Activated T-cell treated with anti-CD3 and anti-CD28 coated beads, Interleukin-2, amount 50 U/mL, for 72 hours (primary cell): ENCODE results near the gene SMIM5. TPM values are rescaled to one million over a fixed set of nuclear protein-coding genes. Genes with fewer than 3 reads are reported as not detected.
"Not testable (repeated sequence)": the region's sequence is repeated elsewhere in the genome, so short reads cannot be mapped to it uniquely, and the experiment has no call there.

ENCODE experiments used
- ATAC-seq, 2 donors: fragments of 150-1000 bp; cut with Tn5 transposase; replicated peaks in 1 of 2; 2 replicates each; pipeline ENCODE4 v1.10.0; 2021; ENCODE audit warnings: moderate library complexity in 2 of 2, mild to moderate bottlenecking in 1 of 2
- DNase-seq, 2 donors: peaks; one replicate each; pipeline ENCODE4 v3.0.0; 2021 to 2022; ENCODE audit warnings: mixed read lengths in 1 of 2
- H3K27ac Mint-ChIP-seq: one replicate; pipeline ENCODE4 v1.8.0; 2022; ENCODE audit warnings: mild to moderate bottlenecking, moderate library complexity, mixed read lengths
- H3K27me3 Mint-ChIP-seq: one replicate; pipeline ENCODE4 v1.8.0; 2022; ENCODE audit warnings: low read depth, mixed read lengths
- H3K36me3 Mint-ChIP-seq, 2 donors: one replicate each; pipeline ENCODE4 v1.8.0; 2022; ENCODE audit warnings: mixed read lengths in 2 of 2, mild to moderate bottlenecking in 1 of 2; ENCODE audit not compliant: insufficient read depth in 2 of 2
- H3K4me1 Mint-ChIP-seq: one replicate; pipeline ENCODE4 v1.8.0; 2022; ENCODE audit warnings: low read depth, mixed read lengths
- H3K4me3 Mint-ChIP-seq, 2 donors: one replicate each; pipeline ENCODE4 v1.8.0; 2022; ENCODE audit warnings: mild to moderate bottlenecking in 2 of 2, mixed read lengths in 2 of 2, moderate library complexity in 2 of 2
- H3K9me3 Mint-ChIP-seq, 2 donors: one replicate each; pipeline ENCODE4 v1.8.0; 2022; ENCODE audit warnings: mixed read lengths in 2 of 2
- total RNA-seq, 2 donors: library from RNA; stranded (reverse); gene quantifications; one replicate each; pipeline ENCODE4 v1.2.3, GENCODE V29; 2022

Gene SMIM5
- total RNA-seq, 2 donors from 2014 or later = 1.4 to 2.4 TPM

- H3K4me3 Mint-ChIP-seq = no peak overlapping the region
- ATAC-seq = no peak
Observed at GRCh38 chr17:75634376-75634740, 1.1 kb downstream of the SMIM5 start.

DNA sequence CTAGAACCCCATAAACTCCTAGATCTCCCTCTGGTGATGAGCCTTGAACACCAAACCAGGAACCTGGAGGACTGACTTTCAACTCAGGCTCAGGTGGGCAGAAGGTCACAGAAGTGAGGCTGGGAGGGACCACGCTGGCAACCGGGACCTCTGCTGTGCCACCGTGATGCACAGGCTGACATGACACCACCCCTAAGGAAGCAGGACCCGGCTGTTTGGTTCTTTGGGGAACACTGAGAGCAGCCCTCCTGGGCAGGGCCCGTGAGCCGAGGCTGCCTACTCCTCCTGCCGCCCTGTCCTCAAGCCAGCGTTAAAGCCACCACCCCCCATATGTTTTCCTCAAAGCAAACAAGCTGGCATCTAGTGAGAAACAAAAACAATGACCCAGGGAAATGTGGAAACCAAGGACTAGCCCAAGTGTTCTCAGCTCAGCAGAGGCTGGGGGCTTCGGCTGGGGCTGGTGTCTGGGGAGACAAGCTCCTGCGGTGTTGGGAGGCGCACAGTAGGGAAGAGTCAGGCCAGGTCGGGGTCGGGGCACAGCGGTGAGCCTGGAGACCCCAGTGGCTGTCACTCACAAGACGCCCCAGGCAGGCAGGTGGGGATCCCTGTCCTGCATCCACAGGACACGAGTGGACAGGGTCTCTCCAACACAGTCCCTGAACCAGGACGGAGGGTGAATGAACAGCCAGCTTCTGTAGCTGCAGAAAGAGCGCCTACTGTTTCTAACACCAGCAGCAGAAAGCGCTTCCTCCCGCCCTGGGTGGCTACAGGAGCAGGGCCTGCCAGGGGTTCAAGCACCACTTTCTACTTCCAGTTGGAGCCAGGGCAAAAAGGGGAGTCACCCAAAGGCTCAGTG, 1.7 kb downstream of the SMIM5 start:
- H3K27ac Mint-ChIP-seq = no peak overlapping the region
- no peaks in the 10 kb centered on the region for H3K9me3 Mint-ChIP-seq
- peaks cover 6% of the 10 kb centered on the region for H3K4me1 Mint-ChIP-seq
- DNase-seq (no peak), ATAC-seq (no peak)
- H3K27me3 Mint-ChIP-seq = no peaks in the 10 kb centered on the region
- no peak overlapping the region for H3K4me3 Mint-ChIP-seq
- H3K36me3 Mint-ChIP-seq = no peaks in the 10 kb centered on the region

More at GRCh38 chr17:75634376-75634740, 1.1 kb downstream of the SMIM5 start:
- DNase-seq = no peak
- Mint-ChIP-seq H3K36me3 (no peaks in the 10 kb centered on the region), H3K9me3 (no peaks in the 10 kb centered on the region), H3K27me3 (no peaks in the 10 kb centered on the region), H3K4me1 (peaks cover 6% of the 10 kb centered on the region), H3K27ac (no peak overlapping the region)

DNA sequence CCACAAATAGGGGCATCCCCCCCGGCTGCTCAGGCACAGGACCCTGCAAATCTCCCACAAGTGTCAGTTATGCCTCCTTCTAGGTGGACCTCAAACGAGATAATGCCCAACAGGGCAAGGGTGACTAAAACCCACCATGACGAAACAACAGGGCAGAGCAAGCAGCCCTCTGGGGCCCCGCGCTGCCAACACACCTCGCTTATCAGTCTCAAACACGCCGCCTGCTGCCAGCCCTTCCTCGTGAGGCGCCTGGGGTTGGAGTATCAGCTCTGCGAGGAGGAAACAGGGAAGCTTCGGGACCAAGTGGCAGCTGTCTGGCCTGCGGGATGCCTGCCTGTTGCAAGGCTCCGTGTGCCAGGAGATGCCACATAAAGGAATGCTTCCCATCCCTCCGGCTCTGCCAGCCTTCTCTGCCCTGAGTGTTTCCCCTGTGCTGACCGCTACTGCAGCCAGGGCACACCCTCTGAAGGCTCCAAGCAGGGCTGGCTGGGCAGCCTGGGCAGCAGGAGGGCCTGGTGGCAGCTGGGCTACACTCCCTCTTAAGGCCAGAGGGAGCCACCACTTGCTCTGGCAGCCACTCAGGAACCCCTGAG, 2.5 kb downstream of the SMIM5 start:
- Mint-ChIP-seq H3K4me1 (peaks cover 6% of the 10 kb centered on the region), H3K4me3 (no peak overlapping the region), H3K27me3 (no peaks in the 10 kb centered on the region), H3K9me3 (no peaks in the 10 kb centered on the region), H3K27ac (no peak overlapping the region), H3K36me3 (no peaks in the 10 kb centered on the region)
- ATAC-seq (no peak), DNase-seq (no peak)

- DNase-seq (no peak), ATAC-seq (no peak)
- no peak overlapping the region for H3K27ac Mint-ChIP-seq
- no peaks in the 10 kb centered on the region for H3K9me3 Mint-ChIP-seq
- no peak overlapping the region for H3K4me3 Mint-ChIP-seq
- no peaks in the 10 kb centered on the region for H3K36me3 Mint-ChIP-seq
- no peaks in the 10 kb centered on the region for H3K27me3 Mint-ChIP-seq
- H3K4me1 Mint-ChIP-seq = peaks cover 6% of the 10 kb centered on the region
Observed at GRCh38 chr17:75636381-75637142, 3.3 kb downstream of the SMIM5 start.

GRCh38 chr17:75637143-75637538, 3.9 kb downstream of the SMIM5 start:
- DNase-seq (no peak), ATAC-seq (no peak)
- H3K27me3 Mint-ChIP-seq = no peaks in the 10 kb centered on the region
- peaks cover 6% of the 10 kb centered on the region for H3K4me1 Mint-ChIP-seq
- no peaks in the 10 kb centered on the region for H3K36me3 Mint-ChIP-seq
- no peak overlapping the region for H3K27ac Mint-ChIP-seq
- H3K9me3 Mint-ChIP-seq = no peaks in the 10 kb centered on the region
- no peak overlapping the region for H3K4me3 Mint-ChIP-seq

DNA sequence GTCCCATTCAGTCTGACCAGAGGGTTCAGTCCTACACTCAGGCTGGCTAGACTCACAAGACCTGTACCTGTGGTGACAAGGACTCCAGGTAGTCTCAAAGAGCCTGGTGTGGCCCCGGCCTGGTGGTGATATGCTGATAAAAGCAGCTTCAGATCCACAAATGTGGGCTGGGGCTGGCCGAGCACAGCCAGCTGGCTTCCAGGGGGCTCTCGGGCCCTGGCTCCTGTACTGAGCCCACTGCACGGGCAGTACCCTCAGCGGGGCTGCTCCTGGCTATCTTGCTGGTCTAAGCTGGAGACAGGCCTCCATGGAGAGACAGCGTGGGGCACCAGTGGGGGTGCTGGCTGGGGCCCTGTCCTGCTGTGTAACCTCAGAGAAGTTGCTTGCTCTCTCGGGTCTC, 4.3 kb downstream of the SMIM5 start:
- no peak for ATAC-seq
- Mint-ChIP-seq H3K9me3 (no peaks in the 10 kb centered on the region), H3K4me3 (no peak overlapping the region), H3K4me1 (peaks cover 6% of the 10 kb centered on the region), H3K36me3 (no peaks in the 10 kb centered on the region), H3K27me3 (no peaks in the 10 kb centered on the region), H3K27ac (no peak overlapping the region)
- DNase-seq = no peak

DNA sequence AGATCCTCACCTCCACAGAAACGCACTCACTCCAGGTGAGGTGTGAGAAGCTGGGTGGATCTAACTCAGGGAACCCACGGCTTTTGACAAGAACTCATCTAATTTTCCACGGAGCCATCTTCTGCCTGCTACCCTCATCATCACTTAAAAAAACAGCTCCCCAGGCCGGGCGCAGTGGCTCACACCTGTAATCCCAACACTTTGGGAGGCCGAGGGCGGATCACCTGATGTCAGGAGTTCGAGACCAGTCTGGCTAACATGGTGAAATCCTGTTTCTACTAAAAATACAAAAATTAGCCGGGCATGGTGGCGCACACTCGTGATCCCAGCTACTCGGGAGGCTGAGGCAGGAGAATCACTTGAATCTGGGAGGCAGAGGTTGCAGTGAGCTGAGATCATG, 4.8 kb downstream of the SMIM5 start:
- H3K4me3 Mint-ChIP-seq, H3K27ac Mint-ChIP-seq, H3K36me3 Mint-ChIP-seq, ATAC-seq, H3K4me1 Mint-ChIP-seq, H3K9me3 Mint-ChIP-seq, DNase-seq, H3K27me3 Mint-ChIP-seq: not testable (repeated sequence)

DNA sequence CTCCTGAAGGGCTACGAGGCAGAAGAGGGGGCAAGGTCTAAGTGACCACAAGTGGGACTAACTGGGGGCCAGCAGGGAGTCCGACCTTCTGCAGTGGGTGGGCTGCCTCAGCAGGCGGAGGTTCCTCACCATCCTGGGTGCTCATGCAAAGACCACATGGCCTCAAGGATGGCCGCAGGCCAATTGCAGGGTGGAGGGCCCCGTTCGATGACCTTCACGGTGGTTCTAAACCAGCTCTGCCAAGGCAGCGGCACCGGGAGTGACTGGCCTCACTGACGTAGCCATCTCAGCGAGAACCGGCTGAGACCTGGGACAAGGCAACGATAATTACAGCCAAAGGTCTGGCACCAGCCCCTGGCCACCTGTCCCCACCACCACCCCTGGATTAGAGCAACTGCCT, 5.7 kb downstream of the SMIM5 start:
- Mint-ChIP-seq H3K4me3 (no peak overlapping the region), H3K36me3 (no peaks in the 10 kb centered on the region), H3K27me3 (no peaks in the 10 kb centered on the region), H3K9me3 (no peaks in the 10 kb centered on the region), H3K27ac (no peak overlapping the region), H3K4me1 (peaks cover 3% of the 10 kb centered on the region)
- ATAC-seq = no peak
- no peak for DNase-seq

- Mint-ChIP-seq H3K4me3 (no peak overlapping the region), H3K36me3 (no peaks in the 10 kb centered on the region), H3K27me3 (no peaks in the 10 kb centered on the region), H3K9me3 (no peaks in the 10 kb centered on the region), H3K4me1 (no peaks in the 10 kb centered on the region), H3K27ac (no peak overlapping the region)
- ATAC-seq = no peak
- DNase-seq = no peak
Observed at GRCh38 chr17:75639327-75639726, 6.1 kb downstream of the SMIM5 start.

DNA sequence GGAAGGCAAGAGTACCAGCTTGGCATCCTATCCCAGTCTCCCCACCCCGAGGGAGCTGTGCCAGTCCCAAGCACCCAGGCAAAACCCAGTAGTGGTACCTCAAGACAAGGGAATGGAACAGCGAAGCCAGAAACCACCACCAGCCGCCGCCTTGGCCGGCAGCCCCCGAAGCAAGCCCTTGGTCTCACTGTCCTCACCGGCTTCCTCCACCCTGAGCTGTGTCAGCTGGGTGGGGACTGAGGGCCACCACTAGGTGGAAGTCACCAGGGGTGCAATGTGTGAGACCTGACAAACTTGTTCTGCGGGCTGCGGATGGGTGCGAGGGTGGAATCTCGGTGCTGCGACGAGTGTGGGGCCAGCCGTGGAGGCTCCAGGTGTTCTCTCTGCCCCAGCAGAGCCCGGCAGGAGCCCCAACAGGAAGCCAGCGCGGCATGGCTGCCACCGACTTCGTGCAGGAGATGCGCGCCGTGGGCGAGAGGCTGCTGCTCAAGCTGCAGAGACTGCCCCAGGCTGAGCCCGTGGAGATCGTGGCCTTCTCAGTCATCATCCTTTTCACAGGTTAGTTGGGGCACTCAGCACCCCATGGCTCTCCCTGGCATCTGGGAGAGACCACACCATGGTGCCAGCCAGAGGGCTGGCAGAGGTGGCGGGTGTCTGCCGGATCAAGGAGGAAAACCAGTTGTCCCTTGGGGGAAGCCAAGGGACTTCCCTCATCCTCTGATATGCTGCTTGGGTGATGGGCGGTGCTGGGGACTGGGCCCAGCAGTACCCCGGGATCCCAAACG, 6.7 kb downstream of the SMIM5 start:
- ATAC-seq (no peak), DNase-seq (no peak)
- no peaks in the 10 kb centered on the region for H3K27me3 Mint-ChIP-seq
- no peak overlapping the region for H3K4me3 Mint-ChIP-seq
- H3K9me3 Mint-ChIP-seq = no peaks in the 10 kb centered on the region
- H3K4me1 Mint-ChIP-seq = no peaks in the 10 kb centered on the region
- no peak overlapping the region for H3K27ac Mint-ChIP-seq
- H3K36me3 Mint-ChIP-seq = no peaks in the 10 kb centered on the region

DNA sequence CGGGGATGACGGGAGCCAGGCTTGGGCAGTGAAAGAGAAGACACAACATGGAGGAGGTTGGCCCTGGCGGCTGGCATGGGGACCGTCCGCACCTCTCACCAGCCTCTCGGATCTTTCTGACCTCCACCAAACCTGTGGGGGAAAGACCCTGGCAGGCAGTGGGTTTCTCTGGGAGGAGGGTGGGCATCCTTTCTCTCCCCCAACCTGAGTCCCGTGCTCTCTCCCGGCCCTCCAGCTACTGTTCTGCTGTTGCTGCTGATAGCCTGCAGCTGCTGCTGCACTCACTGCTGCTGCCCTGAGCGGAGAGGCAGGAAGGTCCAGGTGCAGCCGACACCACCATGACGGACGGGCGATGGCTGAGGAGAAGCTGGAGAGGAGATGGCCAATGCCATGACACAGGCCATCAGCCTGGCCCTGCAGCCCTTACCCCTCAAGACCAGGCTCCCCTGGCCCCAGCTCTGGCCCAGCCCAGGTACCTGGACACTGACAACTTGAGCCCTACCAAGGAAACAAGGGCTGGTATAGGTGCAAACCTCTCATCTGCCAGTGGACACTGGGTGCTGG, 7.4 kb downstream of the SMIM5 start:
- Mint-ChIP-seq H3K27me3 (no peaks in the 10 kb centered on the region), H3K4me3 (no peak overlapping the region), H3K27ac (no peak overlapping the region), H3K9me3 (no peaks in the 10 kb centered on the region), H3K36me3 (no peaks in the 10 kb centered on the region), H3K4me1 (no peaks in the 10 kb centered on the region)
- ATAC-seq (no peak), DNase-seq (no peak)

GRCh38 chr17:75641343-75641742, 8.1 kb downstream of the SMIM5 start:
- DNase-seq (no peak), ATAC-seq (no peak)
- H3K9me3 Mint-ChIP-seq = no peaks in the 10 kb centered on the region
- no peak overlapping the region for H3K4me3 Mint-ChIP-seq
- no peaks in the 10 kb centered on the region for H3K27me3 Mint-ChIP-seq
- H3K4me1 Mint-ChIP-seq = no peaks in the 10 kb centered on the region
- no peaks in the 10 kb centered on the region for H3K36me3 Mint-ChIP-seq
- no peak overlapping the region for H3K27ac Mint-ChIP-seq
